ENCODE data around the gene DCTN4.

DNA sequence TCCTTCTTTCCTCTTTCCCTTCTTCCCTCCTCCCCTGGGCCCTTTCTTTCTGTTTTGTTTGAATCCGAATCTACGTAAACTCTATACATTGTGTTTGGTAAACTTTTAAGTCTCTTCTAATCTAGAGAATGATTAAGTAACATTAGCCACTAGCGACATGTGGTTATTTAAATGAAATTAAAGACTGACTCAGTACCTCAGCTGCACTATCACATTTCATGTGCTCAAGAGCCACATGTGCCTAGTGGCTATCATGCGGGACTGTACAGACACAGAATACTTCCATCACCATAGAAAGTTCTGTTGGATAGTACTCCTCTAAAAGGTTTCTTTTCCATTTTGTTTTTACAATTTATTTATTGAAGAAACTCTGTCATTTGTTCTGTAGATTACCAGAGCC, 29.0 kb downstream of the DCTN4 start:
- TF ChIP-seq FOSL1 (IDR thresholded peaks at IDR 0.05; ENCODE audit: insufficient read depth, low read depth, low read length), result no peak
- TF ChIP-seq, protein P1, sequence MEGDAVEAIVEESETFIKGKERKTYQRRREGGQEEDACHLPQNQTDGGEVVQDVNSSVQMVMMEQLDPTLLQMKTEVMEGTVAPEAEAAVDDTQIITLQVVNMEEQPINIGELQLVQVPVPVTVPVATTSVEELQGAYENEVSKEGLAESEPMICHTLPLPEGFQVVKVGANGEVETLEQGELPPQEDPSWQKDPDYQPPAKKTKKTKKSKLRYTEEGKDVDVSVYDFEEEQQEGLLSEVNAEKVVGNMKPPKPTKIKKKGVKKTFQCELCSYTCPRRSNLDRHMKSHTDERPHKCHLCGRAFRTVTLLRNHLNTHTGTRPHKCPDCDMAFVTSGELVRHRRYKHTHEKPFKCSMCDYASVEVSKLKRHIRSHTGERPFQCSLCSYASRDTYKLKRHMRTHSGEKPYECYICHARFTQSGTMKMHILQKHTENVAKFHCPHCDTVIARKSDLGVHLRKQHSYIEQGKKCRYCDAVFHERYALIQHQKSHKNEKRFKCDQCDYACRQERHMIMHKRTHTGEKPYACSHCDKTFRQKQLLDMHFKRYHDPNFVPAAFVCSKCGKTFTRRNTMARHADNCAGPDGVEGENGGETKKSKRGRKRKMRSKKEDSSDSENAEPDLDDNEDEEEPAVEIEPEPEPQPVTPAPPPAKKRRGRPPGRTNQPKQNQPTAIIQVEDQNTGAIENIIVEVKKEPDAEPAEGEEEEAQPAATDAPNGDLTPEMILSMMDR (IDR thresholded peaks at IDR 0.05; ENCODE audit: control extremely low read depth in 1 of 3, insufficient read depth in 1 of 3, low read depth in 1 of 3, low read length in 3 of 3), result no peak
- no peak for TF ChIP-seq HDAC6 (IDR thresholded peaks at IDR 0.05; ENCODE audit: low read depth, low read length)
- no peak for TF ChIP-seq TEAD4 (IDR thresholded peaks at IDR 0.05; ENCODE audit: low read depth, low read length)
- no peak for TF ChIP-seq SIN3A (conservative IDR thresholded peaks at IDR 0.05 in 1 of 2, IDR thresholded peaks at IDR 0.05 in 1 of 2; ENCODE audit: low read depth in 1 of 2, low read length in 2 of 2)
- TF ChIP-seq POLR2AphosphoS5 (IDR thresholded peaks at IDR 0.05; ENCODE audit: low read depth, low read length), result no peak
- no peak for TF ChIP-seq CBX8 (IDR thresholded peaks at IDR 0.05; ENCODE audit: borderline replicate concordance, low read depth, low read length)
- no peak for TF ChIP-seq GABPA (IDR thresholded peaks at IDR 0.05; ENCODE audit: borderline replicate concordance, insufficient read depth, low read length)
- TF ChIP-seq, protein P2, sequence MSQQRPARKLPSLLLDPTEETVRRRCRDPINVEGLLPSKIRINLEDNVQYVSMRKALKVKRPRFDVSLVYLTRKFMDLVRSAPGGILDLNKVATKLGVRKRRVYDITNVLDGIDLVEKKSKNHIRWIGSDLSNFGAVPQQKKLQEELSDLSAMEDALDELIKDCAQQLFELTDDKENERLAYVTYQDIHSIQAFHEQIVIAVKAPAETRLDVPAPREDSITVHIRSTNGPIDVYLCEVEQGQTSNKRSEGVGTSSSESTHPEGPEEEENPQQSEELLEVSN (IDR thresholded peaks at IDR 0.05), result no peak
- TF ChIP-seq RAD21 (IDR thresholded peaks at IDR 0.05 in 1 of 2, conservative IDR thresholded peaks at IDR 0.05 in 1 of 2; ENCODE audit: low read depth in 2 of 2, low read length in 2 of 2), result no peak
- TF ChIP-seq POLR2A (IDR thresholded peaks at IDR 0.05; ENCODE audit: control extremely low read depth in 1 of 2, low read depth in 2 of 2, low read length in 2 of 2), result no peak

All from H1 (cell line).